Heart left ventricle (tissue), 13 donors: ENCODE data around the gene GNB1.

Source experiments
- CTCF ChIP-seq, 12 donors: fragments of 200-600 bp; sonication (generic) in 4 of 12; IDR thresholded peaks; one replicate each; pipeline versions ENCODE4 v1.5.0 to v1.8.0; 2018 to 2022; ENCODE audit warnings: antibody characterized with exemption in 12 of 12, mild to moderate bottlenecking in 5 of 12
- POLR2A ChIP-seq, 2 donors: fragments of 450-650 bp; IDR thresholded peaks; one replicate each; pipeline ENCODE4 v1.6.1; 2017; ENCODE audit warnings: antibody characterized with exemption in 2 of 2, mild to moderate bottlenecking in 2 of 2, moderate library complexity in 2 of 2
- donor health status: ischemic (EF 13 %, LVEDD 7.1; RV severe dilation, severe dysfunction).
- donor health status: DM: no; HTN: yes; CAD: no.
- donor health status: DM: no; HTN: no; CAD: no.
- donor health status: ischemic (EF 25% LVEDD 6.9; RV normal size, moderate dysfunction).
- donor health status: ischemic (EF 25% LVEDD 5.7; RV mildly dilated, moderate dysfunction).
- donor health status: ischemic (EF 35%, LVEDD 5.7; RV mildly dilated, moderate dysfunction).
- donor health status: nonischemic (EF 11% LVEDD 7.7; RV severe dilation, severe dysfunction).
- donor health status: DM: yes; HTN: yes; CAD: no.
- donor health status: PGD.
- donor health status: ischemic (EF 29% LVEDD 5.4; RV normal size, mild dysfunction).
- donor health status: nonischemic (EF 23%, LVEDD 6.1; RV moderate dilation, normal function).

GRCh38 chr1:1842360-1843146, 48.3 kb downstream of the GNB1 start:
- TF ChIP-seq CTCF (IDR thresholded peaks at IDR 0.05): no peak
- no peak for TF ChIP-seq POLR2A (IDR thresholded peaks at IDR 0.05)
